GM18526 (cell line): ENCODE measurements around the gene SHROOM4.

Source experiments
- POLR2A ChIP-seq: IDR thresholded peaks from 3 replicates; pipeline ENCODE4 v1.6.1; 2011; ENCODE audit not compliant: insufficient read length; ENCODE audit errors: extremely low read depth

The SHROOM4 gene

DNA sequence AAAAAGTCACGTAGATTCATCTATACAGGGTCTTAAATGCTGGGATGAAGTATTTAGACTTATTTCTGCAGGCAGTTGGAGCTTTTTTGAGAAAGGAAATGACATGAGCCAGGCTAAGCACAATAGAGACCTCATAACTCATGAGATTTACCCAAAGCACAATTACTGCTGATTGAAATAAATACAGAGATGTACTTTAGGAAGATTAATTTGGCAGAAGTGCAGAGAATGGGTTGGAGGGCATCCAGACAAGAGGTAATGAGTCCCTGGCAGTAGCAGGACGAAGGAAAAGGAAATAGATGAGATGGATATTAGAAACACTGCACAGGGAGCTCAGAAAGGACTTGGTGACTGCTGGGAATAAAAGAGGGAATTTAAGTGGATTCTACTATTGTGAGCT is 129.1 kb downstream of the SHROOM4 start:
- TF ChIP-seq POLR2A: no peak

DNA sequence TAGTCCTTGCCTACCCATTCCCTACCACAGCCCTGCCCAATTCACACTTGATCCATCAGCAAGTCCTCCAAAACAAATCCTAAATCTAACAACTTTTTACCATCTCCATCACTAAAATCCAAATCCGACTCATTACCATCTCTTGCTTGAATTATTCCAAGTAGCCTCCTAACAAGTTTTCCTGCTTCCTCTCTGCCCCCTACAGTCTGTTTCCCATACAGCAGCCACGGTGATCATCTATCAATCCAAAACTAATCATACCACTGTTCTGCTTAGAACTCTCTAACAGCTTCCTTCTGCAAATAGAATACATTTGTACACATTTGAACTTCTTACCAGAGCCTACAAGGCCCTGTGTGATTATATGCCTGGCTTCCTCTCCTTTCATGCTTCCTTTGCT is 133.0 kb downstream of the SHROOM4 start:
- no peak for TF ChIP-seq POLR2A

DNA sequence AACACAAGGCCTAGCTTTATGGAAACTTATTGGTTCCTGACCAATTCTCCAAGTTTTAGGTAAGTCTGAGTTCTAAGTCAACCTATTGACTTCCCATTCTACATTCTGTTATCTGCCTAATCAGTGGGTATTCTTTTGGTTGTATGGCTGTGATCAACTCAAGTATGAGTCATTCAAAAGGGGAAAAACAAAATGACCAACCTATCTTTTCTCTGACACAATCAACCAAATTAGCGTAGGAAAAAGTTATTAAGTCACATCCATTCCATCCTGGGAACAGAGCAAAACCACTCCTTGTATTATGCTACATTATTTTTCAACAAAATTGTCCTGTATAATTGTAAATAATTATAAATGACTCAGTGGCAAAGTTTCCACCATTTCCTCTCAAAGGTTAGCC is 136.2 kb downstream of the SHROOM4 start:
- no peak for TF ChIP-seq POLR2A

DNA sequence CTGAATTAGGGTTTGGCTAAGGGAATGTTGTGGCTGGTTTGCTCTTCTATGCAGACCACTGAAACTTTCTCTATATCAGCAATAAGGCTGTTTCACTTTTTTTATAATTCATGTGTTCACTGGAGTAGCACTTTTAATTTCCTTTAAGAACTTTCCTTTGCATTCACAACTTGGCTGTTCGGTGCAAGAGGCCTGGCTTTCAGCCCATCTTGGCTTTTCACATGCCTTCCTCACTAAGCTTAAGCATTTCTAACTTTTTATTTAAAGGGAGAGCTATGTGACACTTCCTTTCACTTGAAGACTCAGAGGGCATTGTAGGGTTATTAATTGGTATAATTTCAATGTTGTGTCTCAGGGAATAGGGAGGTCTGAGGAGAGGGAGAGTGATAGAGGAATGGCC is 142.3 kb downstream of the SHROOM4 start:
- no peak for TF ChIP-seq POLR2A

DNA sequence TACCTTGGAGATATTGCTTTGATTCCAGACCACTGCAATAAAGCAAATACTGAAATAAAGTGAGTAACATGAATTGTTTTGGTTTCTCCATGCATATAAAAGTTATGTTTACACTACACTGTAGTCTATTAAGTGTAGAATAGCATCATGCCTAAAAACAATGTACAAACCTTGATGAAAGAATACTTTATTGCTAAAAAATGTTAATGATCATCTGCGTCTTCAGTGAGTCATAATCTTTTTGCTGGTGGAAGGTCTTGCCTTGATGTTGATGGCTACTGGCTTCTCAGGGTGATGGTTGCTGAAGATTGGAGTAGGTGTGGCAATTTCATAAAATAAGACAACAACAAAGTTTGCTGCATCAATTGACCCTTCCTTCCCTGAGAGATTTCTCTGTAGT is 145.1 kb downstream of the SHROOM4 start:
- TF ChIP-seq POLR2A: no peak

DNA sequence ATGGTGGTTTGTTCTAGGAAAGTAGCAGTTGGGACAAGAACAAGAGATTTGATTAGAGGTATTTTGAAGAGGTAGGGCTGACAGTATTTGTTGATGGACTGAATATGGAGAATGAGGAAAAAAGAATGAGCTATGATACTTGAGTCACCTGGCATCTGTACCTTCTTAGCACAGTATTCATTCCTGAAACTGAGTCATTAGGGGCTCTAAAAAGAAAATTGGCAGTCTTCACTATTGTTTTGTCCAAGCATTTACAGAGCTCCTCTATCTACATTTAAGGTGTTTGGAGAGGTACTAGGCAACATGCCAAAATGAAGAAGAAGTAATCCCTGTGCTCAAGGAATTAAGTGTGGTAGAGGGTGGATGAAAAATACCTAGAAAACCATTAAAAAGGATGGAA is 165.8 kb downstream of the SHROOM4 start:
- TF ChIP-seq POLR2A: no peak

DNA sequence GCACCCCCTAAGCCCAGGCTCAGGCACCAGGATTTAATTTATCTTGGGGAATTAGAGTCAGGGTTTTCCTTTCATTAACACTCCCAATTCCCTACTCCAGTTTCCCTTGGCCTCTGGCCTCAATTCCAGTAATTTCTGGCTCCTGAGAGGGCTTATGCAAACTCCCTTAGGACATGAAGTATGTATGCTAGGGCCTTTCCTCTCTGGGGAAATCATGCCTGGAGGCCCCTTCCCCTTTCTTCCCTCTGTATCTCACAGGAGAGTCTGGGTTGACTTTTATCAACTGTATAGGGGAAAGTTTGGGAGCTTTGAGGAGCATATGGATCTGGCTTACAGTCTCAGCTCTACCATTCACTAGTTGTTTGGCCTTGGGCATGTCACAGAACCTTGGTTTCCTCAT is 169.5 kb downstream of the SHROOM4 start:
- no peak for TF ChIP-seq POLR2A

DNA sequence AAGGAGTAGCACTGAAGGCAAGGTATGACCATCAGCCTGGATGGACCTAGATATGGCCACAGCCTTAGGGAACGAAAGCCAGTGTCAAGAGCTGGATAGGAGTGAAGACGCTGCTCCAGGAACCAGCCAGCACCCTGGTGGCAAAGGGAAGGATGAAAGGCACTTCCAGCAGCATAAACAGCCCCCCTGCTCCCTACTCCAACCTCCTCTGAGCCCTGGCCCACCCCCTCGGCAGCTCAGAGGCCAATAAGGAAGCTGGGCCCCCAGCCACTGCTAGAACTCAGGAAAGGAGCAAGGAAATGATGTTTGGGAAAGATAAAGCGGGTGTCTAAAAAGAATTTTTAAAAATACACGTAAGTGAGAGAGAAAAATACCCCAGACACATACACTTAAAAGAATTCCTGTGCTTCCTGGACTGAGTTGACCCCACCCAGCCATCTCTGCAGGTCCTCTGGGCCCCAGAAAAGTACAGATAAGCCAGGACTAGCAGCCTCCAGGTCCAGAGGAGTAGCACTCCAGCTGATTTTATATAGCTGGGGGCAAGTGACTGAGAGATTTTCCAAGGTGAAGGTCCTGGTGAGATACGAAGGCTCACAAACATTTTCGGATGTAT is 170.4 kb downstream of the SHROOM4 start:
- TF ChIP-seq POLR2A: no peak

DNA sequence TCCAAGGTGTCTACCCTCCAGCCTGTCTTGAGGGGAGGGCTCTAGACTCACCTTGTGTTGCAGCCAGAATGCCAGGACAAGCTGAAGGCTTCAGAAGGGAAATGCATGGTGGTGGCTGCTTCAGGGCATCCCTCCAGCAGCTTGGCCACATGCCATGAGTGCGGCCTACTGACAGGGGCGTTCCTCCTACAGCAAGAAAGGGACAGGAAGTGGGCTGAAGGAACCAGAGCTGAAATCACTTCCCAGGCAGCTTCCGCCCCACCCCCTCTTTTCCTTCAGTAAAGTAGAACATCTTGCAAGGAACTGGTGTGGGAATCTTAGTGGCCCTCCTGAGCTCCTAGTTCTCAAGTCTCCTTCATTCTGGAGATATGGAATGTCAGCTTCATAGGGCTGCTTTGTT is 175.9 kb downstream of the SHROOM4 start:
- TF ChIP-seq POLR2A: no peak

DNA sequence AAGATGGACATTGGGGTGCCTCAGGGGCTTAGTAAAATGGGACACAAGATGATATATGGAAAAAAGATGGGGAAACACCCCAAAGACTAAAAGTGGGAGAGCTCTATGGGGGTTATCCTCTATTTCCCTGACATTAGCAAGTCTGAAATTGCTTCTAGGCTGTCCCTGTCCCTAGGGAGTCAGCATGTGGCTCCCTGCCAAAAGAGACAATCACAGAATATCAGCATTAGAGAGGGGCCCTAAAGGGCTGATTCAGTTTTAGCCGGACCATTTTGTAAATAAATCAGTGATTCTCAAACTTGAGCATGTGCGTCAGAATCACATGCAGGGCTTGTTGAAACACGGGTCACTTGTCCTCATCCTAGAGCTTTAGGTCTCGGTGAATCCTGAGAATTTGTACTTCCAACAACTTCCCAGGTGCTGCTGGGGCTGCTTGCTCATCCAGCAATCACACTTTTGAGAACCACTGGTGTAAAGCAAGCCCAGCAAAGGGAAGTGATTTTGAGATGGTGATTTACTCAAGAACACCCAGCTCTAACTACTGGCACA is 178.1 kb downstream of the SHROOM4 start:
- TF ChIP-seq POLR2A: no peak

DNA sequence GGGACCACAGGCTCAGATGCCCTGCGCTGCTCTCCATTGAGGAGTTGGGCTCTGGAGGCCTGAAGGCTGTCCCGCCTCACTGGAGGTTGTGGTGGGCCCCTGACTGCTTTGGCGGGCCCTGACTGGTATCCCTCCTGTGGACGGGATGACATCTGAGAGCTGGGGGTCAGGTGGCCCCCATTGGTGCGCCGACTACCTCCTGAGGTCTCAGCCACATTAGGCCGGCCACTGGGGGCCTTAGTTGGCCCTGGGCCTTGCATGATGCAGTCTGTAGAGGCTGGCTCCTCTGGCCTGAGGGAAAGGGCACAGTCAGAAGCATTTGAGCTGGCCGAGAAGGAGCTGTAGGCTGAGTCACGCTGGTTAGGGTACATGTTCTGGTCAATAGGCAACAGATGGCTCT is 178.8 kb downstream of the SHROOM4 start:
- no peak for TF ChIP-seq POLR2A

DNA sequence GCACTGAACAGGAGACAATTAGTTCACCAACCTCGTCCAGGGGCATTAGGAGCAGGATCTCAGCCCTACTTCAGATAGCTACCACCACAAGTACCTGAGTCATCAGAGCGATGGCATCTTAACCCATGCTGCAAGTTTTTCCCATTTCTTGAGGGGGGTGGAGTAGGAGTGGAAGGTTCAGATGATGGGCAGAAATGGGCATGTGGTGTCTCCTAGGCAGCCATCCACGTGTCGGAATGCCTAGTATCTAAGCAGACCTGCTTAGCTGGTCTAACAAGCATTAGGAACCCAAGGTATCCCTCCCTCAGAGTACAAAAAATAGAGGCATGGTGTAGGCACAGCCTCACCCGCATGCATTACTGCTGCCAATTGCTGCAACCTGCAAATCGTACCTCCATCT is 184.2 kb downstream of the SHROOM4 start:
- TF ChIP-seq POLR2A: no peak

DNA sequence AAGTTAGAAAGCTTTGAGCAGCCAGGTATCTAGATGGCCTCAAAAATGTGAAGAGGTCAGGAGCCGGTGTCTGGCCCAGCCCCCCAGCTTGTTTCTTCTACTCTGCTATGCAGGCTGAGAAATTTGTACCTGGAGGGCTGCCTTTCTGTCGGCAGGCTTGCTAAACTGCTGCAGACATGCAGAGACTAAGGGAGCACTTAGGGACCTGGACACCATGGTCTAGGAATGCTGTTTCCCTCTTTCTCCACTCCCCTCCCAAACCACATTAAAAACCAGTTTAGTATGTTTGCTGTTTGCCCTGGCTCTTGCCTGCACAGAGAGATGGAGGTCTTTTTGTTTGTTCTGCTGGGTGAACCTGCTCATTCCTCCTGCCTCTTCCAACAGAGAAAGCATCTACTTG is 186.3 kb downstream of the SHROOM4 start:
- TF ChIP-seq POLR2A: no peak

DNA sequence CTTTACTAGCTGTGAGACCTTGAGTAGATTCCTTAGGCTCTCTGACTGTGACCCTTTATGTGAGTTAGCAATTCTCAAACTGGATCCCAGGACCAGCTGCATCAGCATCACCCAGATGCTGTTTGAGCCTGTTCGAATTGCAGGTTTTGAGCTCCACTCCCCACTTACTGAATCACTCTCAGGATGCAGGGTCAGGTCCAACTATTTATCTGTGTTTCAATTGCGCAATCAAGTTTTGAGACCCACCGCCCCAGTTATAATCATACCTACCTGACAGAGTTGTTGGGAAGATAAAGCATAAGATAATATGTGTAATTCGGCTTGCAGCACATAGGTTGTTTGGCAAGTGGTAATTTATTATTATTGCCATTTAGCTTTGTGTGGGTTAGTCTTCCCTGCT is 187.6 kb downstream of the SHROOM4 start:
- TF ChIP-seq POLR2A: no peak

DNA sequence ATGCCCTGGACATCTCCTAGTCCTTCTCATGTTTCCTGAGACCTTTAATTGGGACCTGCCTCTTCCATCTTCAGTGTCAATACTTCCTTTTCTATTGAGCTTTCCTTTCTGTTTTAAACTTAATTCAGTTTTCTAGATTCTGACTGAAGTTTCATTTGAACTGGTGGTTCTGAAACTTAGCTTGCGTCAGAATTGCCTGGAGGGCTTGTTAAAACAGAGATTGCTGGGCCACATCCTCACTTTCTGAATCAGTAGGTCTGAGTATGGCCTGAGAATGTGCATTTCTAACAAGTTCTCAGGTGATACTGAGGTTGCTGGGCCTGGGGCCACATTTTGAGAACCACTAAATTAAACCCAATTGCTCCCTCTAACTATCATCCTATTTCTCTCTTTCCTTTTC is 191.2 kb downstream of the SHROOM4 start:
- TF ChIP-seq POLR2A: no peak

DNA sequence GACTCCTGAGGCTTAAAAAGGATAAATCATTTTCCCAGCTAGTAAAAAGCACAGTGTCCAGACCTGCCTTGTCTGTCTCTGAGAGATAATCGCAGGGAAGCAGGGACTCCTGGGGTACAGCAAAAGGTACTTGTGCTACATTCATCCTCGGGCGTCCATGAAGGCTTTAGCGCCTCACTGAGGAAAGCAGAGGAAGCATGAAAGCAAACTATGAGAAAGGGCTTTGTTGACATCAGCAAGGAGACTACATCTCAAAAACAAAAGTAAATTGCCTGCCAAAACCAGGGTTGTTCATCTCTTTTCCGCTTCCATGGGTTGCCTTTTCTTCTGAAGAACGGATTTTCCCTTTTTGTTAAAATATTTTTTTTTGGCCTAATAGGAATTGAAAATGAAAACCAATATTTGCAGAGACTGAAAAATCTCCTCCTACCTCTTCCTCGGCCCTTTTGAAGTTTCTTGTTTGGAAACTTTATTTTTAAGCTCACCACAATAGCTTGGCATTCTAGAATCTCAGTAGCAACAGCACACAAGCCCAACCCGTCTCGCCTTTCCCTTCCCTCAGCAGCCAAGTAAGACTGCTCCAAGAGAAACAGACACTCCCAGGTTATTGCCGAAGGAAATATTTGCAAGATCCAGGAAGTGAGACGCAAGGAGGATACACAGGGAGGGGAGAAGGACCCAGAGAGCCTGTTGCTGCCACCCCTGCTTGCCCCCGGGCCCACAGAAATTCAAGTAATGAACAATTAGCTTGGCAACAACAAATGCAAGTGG is 195.0 kb downstream of the SHROOM4 start:
- no peak for TF ChIP-seq POLR2A

DNA sequence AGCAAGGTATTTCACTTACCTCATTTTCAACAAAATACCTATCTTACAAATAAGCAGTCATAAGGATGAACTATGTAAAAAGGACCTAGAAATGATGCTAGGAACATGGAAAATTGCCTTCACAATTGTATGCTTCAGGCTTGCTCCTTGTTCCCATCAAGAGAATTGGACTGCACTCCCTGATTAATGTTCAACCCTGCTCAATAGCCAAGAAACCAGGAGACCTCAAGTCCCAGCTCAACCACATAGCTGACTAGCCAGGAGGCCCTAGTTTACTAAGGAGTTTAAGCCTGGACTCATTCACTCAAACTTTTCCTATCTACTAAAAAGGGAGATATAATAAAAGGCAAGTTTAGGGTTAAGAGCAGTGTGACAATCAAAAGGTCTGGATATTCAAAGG is 196.8 kb downstream of the SHROOM4 start:
- no peak for TF ChIP-seq POLR2A
